Right ventricle myocardium inferior (tissue), 1 donor: ENCODE results near the gene PCNA. TPM values are rescaled to one million over a fixed set of nuclear protein-coding genes. Genes with fewer than 3 reads are reported as not detected.
A peak's percentile ranks its signal among the peaks of the same experiment; 100 is the strongest.

ENCODE experiments used
- ATAC-seq: fragments of 200-7000 bp; cut with Tn5 transposase; one replicate; pipeline ENCODE4 v1.9.1; 2020; ENCODE audit warnings: mild to moderate bottlenecking, moderate library complexity
- DNase-seq: peaks from one replicate; pipeline ENCODE4 v3.0.0; 2021; ENCODE audit errors: missing footprints
- intact Hi-C: fragments of 100-400 bp; cut with DNase I; formaldehyde crosslinking; loops from one replicate; pipeline ENCODE4 v1.11.0; 2022
- long read RNA-seq: library from polyadenylated mRNA; unstranded; transcript quantifications from one replicate; pipeline ENCODE4 v2.0.0, GENCODE V29; 2021
- total RNA-seq: library from RNA; stranded (reverse); fragmentation: NEBNext Ultra II Directional; extraction: Animal tissue kit (Norgen Biotek cat#: 25700); gene quantifications from one replicate; pipeline ENCODE4 v1.2.1, GENCODE V29; 2021
- donor health status: DM: no; HTN: yes; CAD: no; lungs with severe emphysema.

The PCNA gene
- 35.8 TPM for total RNA-seq
- long read RNA-seq, transcript PCNA-202 (7 exons, 1,359 nt) = major isoform, 5 of 7 reads
- long read RNA-seq, partial matches to known transcripts = 0 of 7 reads
- long read RNA-seq, other reads (novel, unspliced or antisense) = 0 of 7 reads

- ATAC-seq (peak; percentile 100), DNase-seq (peak; percentile 100)
- intact Hi-C loops = no loop called here
Observed at GRCh38 chr20:5119435-5120184, at the start of gene PCNA. Gene PCNA, minus strand, starts transcription at chr20:5119958. Its CDS starts 160 bp downstream, at chr20:5119798.

- intact Hi-C loops = no loop called here
- DNase-seq = no peak
- ATAC-seq = no peak
Observed at GRCh38 chr20:5168651-5169396, 49.1 kb upstream of the PCNA start.

- intact Hi-C loops = no loop called here
- no peak for DNase-seq
- ATAC-seq = no peak
Observed at GRCh38 chr20:5164645-5165625, 45.2 kb upstream of the PCNA start.

GRCh38 chr20:5161536-5162164 is 41.9 kb upstream of the PCNA start:
- ATAC-seq = peak; percentile 32
- intact Hi-C loops = no loop called here
- no peak for DNase-seq

GRCh38 chr20:5160882-5161281 is 41.1 kb upstream of the PCNA start:
- no peak for ATAC-seq
- intact Hi-C loops = no loop called here
- no peak for DNase-seq

- ATAC-seq = no peak
- no peak for DNase-seq
- intact Hi-C loops = no loop called here
Observed at GRCh38 chr20:5159928-5160327, 40.2 kb upstream of the PCNA start.

GRCh38 chr20:5156675-5157448 is 37.1 kb upstream of the PCNA start:
- no peak for ATAC-seq
- intact Hi-C loops = no loop called here
- no peak for DNase-seq

GRCh38 chr20:5155404-5155803 is 35.6 kb upstream of the PCNA start:
- intact Hi-C loops = loop anchor here (2.0 kb wide), 1 partner anchor 15 kb away; no protein-coding TSS in a partner anchor
- no peak for DNase-seq
- no peak for ATAC-seq

- intact Hi-C loops = loop anchor here (2.0 kb wide), 1 partner anchor 14 kb away; no protein-coding TSS in a partner anchor
- DNase-seq (no peak), ATAC-seq (no peak)
Observed at GRCh38 chr20:5154543-5154925, 34.8 kb upstream of the PCNA start.

- no peak for DNase-seq
- no peak for ATAC-seq
- intact Hi-C loops = loop anchor here (2.0 kb wide), 1 partner anchor 13 kb away; no protein-coding TSS in a partner anchor
Observed at GRCh38 chr20:5153612-5154542, 34.1 kb upstream of the PCNA start.

GRCh38 chr20:5153152-5153467 is 33.4 kb upstream of the PCNA start:
- no peak for DNase-seq
- intact Hi-C loops = no loop called here
- no peak for ATAC-seq

- intact Hi-C loops = no loop called here
- DNase-seq = no peak
- ATAC-seq = peak; percentile 47
Observed at GRCh38 chr20:5150226-5151076, 30.7 kb upstream of the PCNA start.

GRCh38 chr20:5149892-5150225 is 30.1 kb upstream of the PCNA start:
- intact Hi-C loops = no loop called here
- ATAC-seq (no peak), DNase-seq (no peak)

- intact Hi-C loops = no loop called here
- DNase-seq (no peak), ATAC-seq (no peak)
Observed at GRCh38 chr20:5148581-5148980, 28.8 kb upstream of the PCNA start.

GRCh38 chr20:5146871-5147592 is 27.3 kb upstream of the PCNA start:
- DNase-seq = no peak
- intact Hi-C loops = no loop called here
- no peak for ATAC-seq
